ENCODE results near the gene SMG6. TPM values are rescaled to one million over a fixed set of nuclear protein-coding genes. Genes with fewer than 3 reads are reported as not detected.

SMG6 gene
- total RNA-seq, 1 donor from 2014 or later = 34.7 TPM

GRCh38 chr17:2211661-2212399, 91.8 kb downstream of the SMG6 start:
- no peaks in the 10 kb centered on the region for H3K36me3 ChIP-seq (ENCODE audit: control insufficient read depth, insufficient read depth, low read length)
- no peaks in the 10 kb centered on the region for H3K27me3 ChIP-seq (ENCODE audit: control insufficient read depth, insufficient read depth, low read length)
- TF ChIP-seq, protein P1, sequence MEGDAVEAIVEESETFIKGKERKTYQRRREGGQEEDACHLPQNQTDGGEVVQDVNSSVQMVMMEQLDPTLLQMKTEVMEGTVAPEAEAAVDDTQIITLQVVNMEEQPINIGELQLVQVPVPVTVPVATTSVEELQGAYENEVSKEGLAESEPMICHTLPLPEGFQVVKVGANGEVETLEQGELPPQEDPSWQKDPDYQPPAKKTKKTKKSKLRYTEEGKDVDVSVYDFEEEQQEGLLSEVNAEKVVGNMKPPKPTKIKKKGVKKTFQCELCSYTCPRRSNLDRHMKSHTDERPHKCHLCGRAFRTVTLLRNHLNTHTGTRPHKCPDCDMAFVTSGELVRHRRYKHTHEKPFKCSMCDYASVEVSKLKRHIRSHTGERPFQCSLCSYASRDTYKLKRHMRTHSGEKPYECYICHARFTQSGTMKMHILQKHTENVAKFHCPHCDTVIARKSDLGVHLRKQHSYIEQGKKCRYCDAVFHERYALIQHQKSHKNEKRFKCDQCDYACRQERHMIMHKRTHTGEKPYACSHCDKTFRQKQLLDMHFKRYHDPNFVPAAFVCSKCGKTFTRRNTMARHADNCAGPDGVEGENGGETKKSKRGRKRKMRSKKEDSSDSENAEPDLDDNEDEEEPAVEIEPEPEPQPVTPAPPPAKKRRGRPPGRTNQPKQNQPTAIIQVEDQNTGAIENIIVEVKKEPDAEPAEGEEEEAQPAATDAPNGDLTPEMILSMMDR (IDR thresholded peaks at IDR 0.05; ENCODE audit: insufficient read depth, low read length, poor library complexity, severe bottlenecking) = no peak
- no peak overlapping the region for H3K4me3 ChIP-seq (ENCODE audit: low read depth, low read length)
- DNase-seq (ENCODE audit: low read depth) = no peak

- TF ChIP-seq, protein P1 (IDR thresholded peaks at IDR 0.05; ENCODE audit: insufficient read depth, low read length, poor library complexity, severe bottlenecking) = no peak
- Histone ChIP-seq H3K27me3 (ENCODE audit: control insufficient read depth, insufficient read depth, low read length) (no peaks in the 10 kb centered on the region), H3K4me3 (ENCODE audit: low read depth, low read length) (no peak overlapping the region), H3K36me3 (ENCODE audit: control insufficient read depth, insufficient read depth, low read length) (no peaks in the 10 kb centered on the region)
- DNase-seq (ENCODE audit: low read depth) = no peak
Measured at GRCh38 chr17:2210726-2211125, 92.9 kb downstream of the SMG6 start.

DNA sequence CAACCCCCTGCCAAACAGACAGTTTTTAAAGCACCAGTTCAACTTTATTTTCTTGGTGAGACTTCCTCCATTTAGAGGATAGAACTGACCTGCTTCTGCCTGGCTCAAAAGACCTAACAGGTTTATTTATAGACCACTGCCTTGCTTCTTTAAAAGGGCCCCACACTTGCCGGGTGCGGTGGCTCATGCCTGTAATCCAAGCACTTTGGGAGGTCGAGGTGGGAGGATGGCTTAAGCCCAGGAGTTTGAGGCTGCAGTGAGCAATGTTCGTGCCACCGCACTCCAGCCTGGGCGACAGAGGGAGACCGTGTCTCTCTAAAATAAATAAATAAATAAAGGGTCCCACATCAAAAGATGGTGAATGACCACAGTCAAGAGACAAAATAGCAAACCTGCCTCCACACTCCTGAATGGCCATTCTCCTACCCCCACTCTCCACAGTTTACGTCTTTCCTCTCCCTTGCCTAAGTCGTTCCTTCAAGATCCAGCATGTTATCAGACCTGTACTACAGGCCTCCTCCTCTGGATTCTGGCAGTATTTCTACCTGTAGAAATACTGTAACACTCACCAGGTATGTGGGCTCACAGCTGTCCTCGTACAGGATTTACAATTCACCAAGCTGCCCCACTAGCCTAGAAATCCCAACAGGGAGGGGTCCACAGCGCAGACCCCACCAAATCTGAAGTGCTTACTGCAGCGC, 95.6 kb downstream of the SMG6 start:
- no peak for DNase-seq (ENCODE audit: low read depth)
- H3K4me3 ChIP-seq (ENCODE audit: low read depth, low read length) = no peak overlapping the region
- H3K36me3 ChIP-seq (ENCODE audit: control insufficient read depth, insufficient read depth, low read length) = no peaks in the 10 kb centered on the region
- TF ChIP-seq, protein P1 (IDR thresholded peaks at IDR 0.05; ENCODE audit: insufficient read depth, low read length, poor library complexity, severe bottlenecking) = no peak
- no peaks in the 10 kb centered on the region for H3K27me3 ChIP-seq (ENCODE audit: control insufficient read depth, insufficient read depth, low read length)

DNA sequence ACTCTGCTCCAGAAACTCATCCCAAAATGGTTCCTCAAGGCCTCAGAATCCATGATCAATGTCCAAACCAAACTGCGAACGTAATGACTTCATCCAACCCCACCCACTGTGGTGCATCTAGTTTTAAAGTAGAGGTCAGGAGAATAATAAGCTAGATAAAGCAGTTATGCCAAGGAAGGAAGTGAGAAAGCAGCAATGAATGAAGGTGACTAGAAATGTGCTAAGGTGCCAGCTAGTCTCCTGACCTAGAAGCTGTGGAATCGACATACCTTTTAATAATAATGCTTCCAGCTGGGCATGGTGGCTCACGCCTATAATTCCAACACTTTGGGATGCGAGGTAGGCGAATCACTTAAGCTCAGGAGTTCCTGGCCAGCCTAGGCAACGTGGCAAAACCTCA, 99.2 kb downstream of the SMG6 start:
- no peak for DNase-seq (ENCODE audit: low read depth)
- Histone ChIP-seq H3K4me3 (ENCODE audit: low read depth, low read length) (no peak overlapping the region), H3K36me3 (ENCODE audit: control insufficient read depth, insufficient read depth, low read length) (no peaks in the 10 kb centered on the region), H3K27me3 (ENCODE audit: control insufficient read depth, insufficient read depth, low read length) (no peaks in the 10 kb centered on the region)
- TF ChIP-seq, protein P1 (IDR thresholded peaks at IDR 0.05; ENCODE audit: insufficient read depth, low read length, poor library complexity, severe bottlenecking) = no peak

DNA sequence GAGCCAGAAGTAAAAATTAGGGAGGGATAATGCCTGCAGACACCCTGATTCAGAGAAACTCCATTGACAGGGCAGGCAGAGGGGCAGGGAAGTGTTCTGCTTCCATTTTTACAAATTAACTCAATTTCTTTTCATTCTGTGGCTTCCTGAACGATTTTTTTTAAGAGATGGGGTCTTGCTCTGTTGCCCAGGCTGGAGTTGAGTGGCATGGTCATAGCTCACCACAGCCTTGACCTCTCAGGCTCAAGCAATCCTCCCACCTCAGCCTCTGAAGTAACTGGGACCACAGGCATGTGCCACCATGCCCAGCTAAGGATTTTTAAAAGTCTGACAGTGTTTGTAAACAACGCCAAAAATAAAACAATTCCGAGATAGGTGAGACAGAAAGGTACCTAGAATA, 99.8 kb downstream of the SMG6 start:
- TF ChIP-seq, protein P1 (IDR thresholded peaks at IDR 0.05; ENCODE audit: insufficient read depth, low read length, poor library complexity, severe bottlenecking) = no peak
- Histone ChIP-seq H3K27me3 (ENCODE audit: control insufficient read depth, insufficient read depth, low read length) (no peaks in the 10 kb centered on the region), H3K36me3 (ENCODE audit: control insufficient read depth, insufficient read depth, low read length) (no peaks in the 10 kb centered on the region), H3K4me3 (ENCODE audit: low read depth, low read length) (no peak overlapping the region)
- no peak for DNase-seq (ENCODE audit: low read depth)

All from kidney epithelial cell (primary cell).